ENCODE data around the gene BSX.

DNA sequence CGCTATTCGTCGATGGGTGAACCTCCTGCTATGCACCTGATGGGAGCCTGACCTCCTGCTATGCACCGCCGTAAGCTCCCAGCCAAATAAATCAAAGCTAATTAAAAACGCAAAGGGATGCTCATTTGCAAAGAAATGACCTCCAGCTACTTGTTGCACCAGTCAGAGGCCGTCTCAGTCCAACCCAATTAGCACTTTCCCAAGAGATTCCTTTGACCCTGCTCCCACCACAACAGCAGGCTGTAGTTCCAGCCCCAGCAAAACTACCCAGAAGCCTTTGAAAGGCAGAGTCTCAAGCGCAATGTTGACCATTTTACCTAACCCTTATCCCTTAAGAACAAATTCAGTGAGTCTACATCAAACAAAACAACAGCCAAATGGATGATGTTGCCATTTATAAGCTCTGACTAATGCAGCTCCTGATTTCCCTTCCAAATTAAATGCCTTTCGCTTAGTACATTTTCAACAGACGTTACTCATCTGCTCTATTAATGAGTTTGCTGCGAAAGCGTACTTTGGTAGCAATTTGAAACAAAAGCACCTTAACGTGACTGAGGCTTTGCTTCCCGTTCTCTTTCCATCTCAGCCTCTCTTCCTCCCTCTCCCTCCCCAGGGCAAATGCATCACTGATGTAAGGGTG lies 17.2 kb upstream of the BSX start:
- TF ChIP-seq, protein P1, sequence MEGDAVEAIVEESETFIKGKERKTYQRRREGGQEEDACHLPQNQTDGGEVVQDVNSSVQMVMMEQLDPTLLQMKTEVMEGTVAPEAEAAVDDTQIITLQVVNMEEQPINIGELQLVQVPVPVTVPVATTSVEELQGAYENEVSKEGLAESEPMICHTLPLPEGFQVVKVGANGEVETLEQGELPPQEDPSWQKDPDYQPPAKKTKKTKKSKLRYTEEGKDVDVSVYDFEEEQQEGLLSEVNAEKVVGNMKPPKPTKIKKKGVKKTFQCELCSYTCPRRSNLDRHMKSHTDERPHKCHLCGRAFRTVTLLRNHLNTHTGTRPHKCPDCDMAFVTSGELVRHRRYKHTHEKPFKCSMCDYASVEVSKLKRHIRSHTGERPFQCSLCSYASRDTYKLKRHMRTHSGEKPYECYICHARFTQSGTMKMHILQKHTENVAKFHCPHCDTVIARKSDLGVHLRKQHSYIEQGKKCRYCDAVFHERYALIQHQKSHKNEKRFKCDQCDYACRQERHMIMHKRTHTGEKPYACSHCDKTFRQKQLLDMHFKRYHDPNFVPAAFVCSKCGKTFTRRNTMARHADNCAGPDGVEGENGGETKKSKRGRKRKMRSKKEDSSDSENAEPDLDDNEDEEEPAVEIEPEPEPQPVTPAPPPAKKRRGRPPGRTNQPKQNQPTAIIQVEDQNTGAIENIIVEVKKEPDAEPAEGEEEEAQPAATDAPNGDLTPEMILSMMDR (IDR thresholded peaks at IDR 0.05; ENCODE audit: low read depth, low read length, poor library complexity, severe bottlenecking) = no peak
- TF ChIP-seq EZH2phosphoT487 (IDR thresholded peaks at IDR 0.05; ENCODE audit: borderline replicate concordance, low read length) = no peak

Measured in DOHH2 (cell line).